GM18499 (cell line): ENCODE results near the gene IL17REL.

Experiments
- ATAC-seq: cut with Tn5 transposase; IDR thresholded peaks from one replicate; pipeline ENCODE4 v1.9.1; 2021; ENCODE audit warnings: moderate number of reproducible peaks; ENCODE audit not compliant: insufficient read depth, unreplicated experiment

The IL17REL gene

DNA sequence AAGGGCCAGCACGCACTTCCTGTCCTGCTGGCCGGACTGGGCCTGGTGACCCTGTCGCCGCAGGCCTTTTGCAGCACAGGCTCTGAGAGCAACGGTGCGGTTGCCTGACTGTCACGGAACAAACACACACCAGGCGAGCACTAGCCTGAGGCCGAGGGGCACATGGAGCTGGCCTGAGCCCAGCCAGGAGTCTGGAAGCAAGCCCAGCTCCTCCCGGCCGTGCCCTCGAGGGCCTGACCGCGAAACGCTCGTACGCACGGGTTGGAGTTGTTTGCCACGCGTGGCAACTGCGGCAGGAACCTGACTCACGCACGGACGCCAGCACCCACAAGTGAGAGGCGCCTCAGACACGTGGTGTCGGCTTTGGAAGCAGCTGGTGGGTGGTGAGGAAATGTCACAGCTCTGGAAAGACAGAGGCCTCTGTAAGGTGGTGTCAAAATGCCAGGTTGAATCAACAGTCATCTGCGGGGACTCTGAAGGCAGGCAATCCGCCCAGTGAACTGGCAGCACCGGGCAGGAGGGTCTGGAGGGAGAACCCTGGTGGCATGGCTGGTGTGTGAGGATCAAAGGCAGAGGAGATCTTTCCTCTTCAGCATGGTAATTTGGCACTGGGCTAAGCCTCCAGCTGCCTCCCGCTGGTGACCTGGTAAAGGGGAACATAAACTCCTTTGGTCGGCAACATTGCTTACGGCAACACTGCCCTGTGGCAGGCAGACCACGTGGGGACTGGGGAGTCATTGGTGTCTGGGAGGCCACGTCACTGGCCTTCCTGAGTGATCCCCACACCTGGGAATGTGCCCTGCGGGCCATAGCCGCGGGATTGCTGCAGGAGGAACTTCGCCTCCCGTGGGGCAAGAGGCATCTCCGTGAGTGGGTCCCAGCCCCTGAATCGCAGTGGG lies 15.3 kb upstream of the IL17REL start:
- ATAC-seq, result no peak

GRCh38 chr22:50025993-50026392 lies 13.4 kb upstream of the IL17REL start:
- ATAC-seq, result no peak

- ATAC-seq, result no peak
Measured at GRCh38 chr22:50022171-50022819, 9.7 kb upstream of the IL17REL start.

DNA sequence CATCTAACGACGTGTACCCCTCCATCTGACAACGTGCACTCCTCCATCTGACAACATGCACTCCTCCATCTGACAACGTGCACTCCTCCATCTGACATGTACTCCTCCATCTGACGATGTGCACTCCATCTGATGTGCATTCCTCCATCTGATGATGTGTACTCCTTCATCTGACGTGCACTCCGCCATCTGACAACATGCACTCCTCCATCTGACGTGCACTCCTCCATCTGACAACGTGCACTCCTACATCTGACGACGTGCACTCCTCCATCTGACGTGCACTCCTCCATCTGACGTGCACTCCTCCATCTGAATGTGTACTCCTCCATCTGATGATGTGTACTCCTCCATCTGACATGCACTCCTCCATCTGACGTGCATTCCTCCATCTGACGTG lies 8.0 kb upstream of the IL17REL start:
- no peak for ATAC-seq

DNA sequence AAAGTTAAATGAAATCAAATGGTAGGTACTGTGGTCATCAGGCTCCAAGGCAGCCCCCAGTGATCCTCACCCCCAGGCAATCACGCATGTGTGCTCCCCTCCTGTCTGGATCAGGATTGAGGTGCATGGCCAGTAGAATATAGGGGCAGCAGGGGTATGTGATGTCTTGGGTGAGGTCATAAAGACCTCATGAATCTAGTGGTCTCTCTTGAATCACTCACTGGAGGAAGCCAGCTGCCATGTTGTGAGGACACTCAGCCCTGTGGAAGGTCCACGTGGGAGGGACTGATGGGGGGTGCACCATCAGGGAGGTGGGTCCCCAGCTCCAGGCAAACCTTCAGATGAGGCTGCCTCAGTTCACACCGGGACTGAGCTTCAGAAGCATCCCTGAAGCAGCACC lies 6.8 kb upstream of the IL17REL start:
- ATAC-seq, result no peak

DNA sequence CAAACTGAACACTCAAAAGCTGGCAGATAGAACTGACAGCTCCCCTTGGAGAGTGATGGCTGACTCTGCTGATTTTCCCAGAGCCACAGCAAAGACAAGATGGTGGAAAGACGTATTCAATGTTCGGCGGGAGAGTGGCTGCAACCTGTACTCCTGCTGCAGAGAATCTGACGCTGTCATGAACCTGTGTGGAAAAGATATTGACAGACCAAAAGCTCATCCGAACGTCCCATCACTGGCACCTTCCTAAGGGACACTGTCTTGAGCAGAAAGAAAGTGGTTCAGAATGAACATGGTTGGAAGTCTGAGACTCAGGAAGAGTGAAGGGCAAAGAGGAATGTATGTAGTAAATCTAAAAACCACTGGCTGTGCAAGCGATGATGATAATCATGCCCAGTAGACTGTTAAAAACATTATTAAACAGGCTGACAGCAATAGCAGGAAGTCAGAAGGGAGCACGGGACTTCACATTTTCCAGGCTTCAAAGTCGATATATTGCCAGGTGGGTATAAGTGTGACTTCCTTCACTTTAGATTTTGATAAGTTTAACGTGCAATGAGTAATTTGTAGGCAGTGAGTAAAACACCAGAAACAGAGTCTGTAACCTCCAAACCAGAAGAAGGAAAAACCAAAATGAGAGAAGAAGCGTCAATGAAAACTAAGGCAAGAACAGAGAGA lies 6.2 kb upstream of the IL17REL start:
- no peak for ATAC-seq

DNA sequence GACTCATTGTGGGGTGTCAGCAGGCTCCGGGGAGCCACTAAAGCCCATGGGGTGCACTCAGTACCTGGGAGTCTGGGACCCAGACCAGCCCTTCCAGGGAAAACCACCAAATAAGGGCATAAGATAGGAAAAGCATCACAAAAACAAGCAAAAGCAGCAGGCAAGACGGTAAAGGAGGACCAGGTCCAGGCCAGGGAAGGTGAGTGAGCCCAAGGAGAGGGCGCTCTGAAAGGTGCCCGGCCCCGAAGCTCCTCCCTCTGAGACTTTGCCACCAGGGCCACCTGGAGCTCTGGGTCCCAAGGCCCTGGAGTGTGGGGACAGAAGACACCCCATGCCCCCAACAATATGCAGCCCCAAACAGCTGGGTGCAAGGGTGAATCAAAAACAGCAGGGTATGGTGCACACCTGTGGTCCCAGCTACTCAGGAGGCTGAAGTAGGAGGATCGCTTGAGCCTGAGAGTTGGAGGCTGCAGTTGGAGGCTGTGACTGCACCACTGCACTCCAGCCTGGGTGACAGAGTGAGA lies 5.2 kb upstream of the IL17REL start:
- no peak for ATAC-seq

- ATAC-seq, result no peak
Measured at GRCh38 chr22:50016988-50017700, 4.6 kb upstream of the IL17REL start.

- no peak for ATAC-seq
Measured at GRCh38 chr22:50016308-50016987, 3.9 kb upstream of the IL17REL start.

- no peak for ATAC-seq
Measured at GRCh38 chr22:50015451-50016307, 3.1 kb upstream of the IL17REL start.

- no peak for ATAC-seq
Measured at GRCh38 chr22:50014655-50015401, 2.3 kb upstream of the IL17REL start.

DNA sequence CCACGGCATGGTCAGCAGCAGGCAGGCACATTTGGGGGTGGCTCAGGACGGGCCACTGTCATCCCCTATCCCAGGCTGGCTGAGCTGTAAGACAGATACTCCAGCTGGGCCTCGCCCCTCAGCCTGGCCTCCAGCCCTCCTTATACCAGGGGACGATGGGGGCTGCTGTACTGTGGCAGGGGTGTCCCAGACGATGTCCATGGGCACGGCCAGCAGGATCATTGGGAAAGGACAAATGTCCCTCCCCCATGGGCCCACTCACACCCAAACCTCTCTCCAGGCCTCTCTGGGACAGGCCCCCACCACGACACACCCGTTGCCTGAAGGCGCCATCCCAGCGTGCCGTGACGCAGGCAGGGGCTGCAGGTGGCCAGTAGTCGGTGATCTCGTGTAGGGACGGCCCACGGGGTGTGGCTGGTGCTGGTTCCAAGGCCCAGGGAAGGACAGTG lies 1.5 kb upstream of the IL17REL start:
- ATAC-seq, result no peak

DNA sequence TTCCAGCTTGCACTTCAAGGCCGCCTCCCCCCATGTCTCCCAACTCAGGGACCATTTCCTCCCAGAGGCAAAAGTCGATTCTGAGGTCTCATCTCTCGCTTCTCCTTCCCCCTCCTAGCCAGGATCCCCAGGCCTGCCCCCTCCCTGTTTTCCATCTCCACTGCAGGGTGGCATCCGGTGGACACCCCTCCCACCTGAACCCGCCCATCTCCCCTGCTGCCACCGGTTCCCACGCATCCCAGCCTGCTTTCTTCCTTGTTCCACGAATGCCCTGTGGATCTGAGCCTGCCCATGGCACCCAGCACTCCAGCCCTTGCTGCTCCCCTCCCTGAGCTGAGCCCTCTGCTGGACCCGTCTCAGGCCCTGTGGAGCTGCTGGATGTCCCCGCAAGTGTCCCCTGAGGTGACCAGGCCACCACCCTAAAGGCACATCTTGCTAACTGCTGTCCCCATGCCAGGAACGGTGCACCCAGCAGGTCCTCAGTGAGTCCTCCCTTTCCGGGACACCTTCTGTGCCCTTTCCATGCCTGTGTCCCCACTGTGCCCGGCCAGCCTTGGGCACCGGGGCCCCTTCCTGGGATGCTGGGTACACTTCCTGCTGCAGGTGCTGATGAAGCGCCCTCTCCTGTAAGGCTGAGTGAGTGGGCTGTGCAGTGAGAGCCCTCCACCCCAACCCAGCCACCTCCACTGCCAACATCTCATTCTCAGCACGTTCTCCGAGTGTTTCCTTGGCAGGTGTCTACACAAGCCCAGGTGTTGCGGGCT lies 936 bp downstream of the IL17REL start:
- ATAC-seq, result no peak

DNA sequence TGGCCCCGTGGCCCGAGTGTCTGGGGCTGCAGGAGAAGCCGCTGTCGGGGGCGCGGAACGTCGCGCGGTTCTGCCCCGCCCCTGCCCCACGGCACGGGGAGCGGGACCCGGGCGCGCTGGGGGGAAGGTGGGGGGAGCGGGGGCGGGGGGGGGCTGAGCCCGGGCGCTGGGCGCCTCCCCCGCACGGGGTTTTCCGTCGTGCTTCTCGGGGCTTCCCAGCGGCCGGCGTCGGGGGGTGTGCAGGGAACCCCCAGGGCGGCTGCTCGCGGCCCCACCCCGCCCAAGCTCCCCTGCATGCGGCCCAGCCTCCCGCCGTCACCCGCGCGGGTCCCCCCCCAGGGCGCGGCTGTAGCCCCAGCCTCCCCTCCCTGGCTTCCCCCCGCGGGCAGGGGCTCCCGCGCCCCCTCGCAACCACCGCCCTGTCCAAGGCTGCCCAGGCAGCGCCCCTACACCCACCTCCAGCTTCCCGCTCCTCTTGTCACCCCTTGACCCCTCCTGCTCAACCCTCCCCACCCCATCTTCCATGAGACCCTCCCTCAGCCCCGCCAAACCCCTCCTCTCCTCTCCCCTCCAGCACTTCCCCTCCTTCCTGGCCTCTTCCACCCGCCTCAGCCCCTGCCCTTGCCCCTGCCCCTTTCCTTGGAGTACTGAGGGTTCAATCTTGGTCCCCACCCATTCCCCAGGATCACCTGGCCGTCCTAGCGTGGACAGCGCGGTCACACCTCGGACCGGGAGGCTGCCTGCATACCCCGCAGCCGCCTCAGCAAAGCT lies 1.7 kb downstream of the IL17REL start:
- no peak for ATAC-seq

DNA sequence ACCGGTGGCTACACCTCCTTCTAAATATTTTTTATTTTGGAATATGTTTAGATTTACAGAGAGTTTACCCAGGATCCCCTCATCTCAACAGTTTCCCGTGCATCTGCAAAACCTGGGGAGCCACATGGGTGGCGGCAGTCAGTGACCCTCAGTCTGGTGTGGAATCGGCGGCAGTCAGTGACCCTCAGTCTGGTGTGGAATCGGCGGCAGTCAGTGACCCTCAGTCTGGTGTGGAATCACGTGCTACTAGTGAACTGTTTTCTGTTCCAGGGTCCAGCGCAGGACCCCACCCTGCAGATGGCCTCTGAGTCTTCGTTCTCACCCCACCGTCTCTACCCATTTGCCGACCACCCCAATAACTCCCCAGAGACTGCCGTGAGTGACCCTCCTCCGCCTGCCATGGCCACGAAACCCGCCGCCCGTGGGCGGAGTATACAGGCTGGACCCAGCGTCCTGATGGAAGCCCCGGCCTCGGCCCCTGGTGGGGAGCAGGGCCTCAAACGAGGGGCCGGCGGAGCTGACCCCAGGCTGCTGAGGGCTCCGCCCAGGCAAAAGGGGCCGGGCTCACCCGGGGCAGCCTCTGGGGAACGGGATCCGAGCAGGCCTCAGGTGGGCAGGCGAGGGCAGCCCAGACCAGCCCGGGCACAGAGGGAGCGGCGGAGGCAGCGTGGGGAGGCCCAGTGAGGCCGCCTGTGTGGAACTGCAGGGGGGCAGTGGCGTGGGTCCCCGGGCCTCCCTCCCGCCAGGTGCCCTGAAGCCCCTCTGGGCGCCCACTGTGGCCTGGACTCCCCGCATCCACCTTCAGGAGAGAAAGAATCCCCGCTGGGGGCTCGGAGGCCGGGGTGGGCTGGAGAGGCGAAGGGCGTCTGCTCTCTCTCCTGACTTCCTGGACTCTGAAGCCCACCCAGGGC lies 2.5 kb downstream of the IL17REL start:
- ATAC-seq, result no peak

DNA sequence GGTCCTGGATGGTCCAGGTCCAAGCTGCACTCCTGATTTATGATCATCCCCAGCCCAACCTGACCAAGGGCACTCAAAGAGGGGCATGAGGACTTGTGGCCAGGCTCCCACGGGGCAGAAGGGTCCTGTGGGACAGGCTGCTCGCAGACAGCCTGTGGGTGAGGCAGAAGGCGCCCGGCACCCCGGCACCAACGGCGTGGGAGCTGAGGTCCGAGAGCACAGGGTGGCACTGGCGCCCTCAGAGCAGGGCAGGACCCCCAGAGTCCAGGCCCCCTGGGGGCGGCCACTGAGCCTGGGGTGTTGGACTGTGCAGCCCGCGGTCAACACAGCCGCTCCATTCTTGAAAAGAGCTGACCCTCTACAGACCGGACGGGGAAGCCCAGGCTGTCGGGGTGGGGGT lies 3.3 kb downstream of the IL17REL start:
- ATAC-seq, result no peak
